HG02870 (cell line): ENCODE results near the gene RANBP17.

Experiments
- ATAC-seq: cut with Tn5 transposase; IDR thresholded peaks from one replicate; pipeline ENCODE4 v1.9.1; 2021; ENCODE audit warnings: mild to moderate bottlenecking, moderate library complexity; ENCODE audit not compliant: unreplicated experiment

The RANBP17 gene

GRCh38 chr5:171344936-171345608 lies 483.3 kb downstream of the RANBP17 start:
- ATAC-seq = no peak
